H1 (cell line): ENCODE measurements around the gene MXRA8. TPM values are rescaled to one million over a fixed set of nuclear protein-coding genes. Genes with fewer than 3 reads are reported as not detected.
A peak's percentile ranks its signal among the peaks of the same experiment; 100 is the strongest.

Experiments
- CTBP2 ChIP-seq: IDR thresholded peaks from 2 replicates; pipeline ENCODE4 v1.7.0; 2011; ENCODE audit warnings: borderline replicate concordance, mild to moderate bottlenecking, moderate library complexity, mixed read lengths, low read length; ENCODE audit not compliant: insufficient read depth, insufficient read length
- CTCF ChIP-seq, 3 experiments: IDR thresholded peaks; 1 replicate in 2 of 3; 2 replicates in 1 of 3; pipeline versions ENCODE4 v1.5.1 to v1.6.1; 2011; ENCODE audit warnings: low read length in 3 of 3, mild to moderate bottlenecking in 3 of 3, inconsistent platforms in 2 of 3, low read depth in 1 of 3, moderate library complexity in 1 of 3; ENCODE audit not compliant: insufficient read depth in 1 of 3; ENCODE audit errors: control extremely low read depth in 1 of 3
- NANOG ChIP-seq: IDR thresholded peaks from 2 replicates; pipeline ENCODE4 v1.6.1; 2011; ENCODE audit warnings: low read length, low read depth, mild to moderate bottlenecking, inconsistent platforms; ENCODE audit not compliant: insufficient read depth, poor library complexity, severe bottlenecking
- POLR2A ChIP-seq, 2 experiments: IDR thresholded peaks; 1 replicate in 1 of 2; 2 replicates in 1 of 2; pipeline ENCODE4 v1.6.1; 2011; ENCODE audit warnings: low read depth in 2 of 2, low read length in 2 of 2, mild to moderate bottlenecking in 2 of 2; ENCODE audit errors: control extremely low read depth in 1 of 2
- RXRA ChIP-seq: IDR thresholded peaks from 2 replicates; pipeline ENCODE4 v1.6.1; 2011; ENCODE audit warnings: low read depth, mild to moderate bottlenecking, low read length, moderate library complexity; ENCODE audit not compliant: insufficient read depth
- SIX5 ChIP-seq: IDR thresholded peaks from 2 replicates; pipeline ENCODE4 v1.6.1; 2011; ENCODE audit warnings: mild to moderate bottlenecking, low read depth, low read length
- SP1 ChIP-seq: IDR thresholded peaks from 2 replicates; pipeline ENCODE4 v1.6.1; 2011; ENCODE audit warnings: low read depth, low read length
- SP4 ChIP-seq: IDR thresholded peaks from 2 replicates; pipeline ENCODE4 v1.6.1; 2012; ENCODE audit warnings: low read length, inconsistent platforms
- TBP ChIP-seq: IDR thresholded peaks from 2 replicates; pipeline ENCODE4 v1.6.1; 2011; ENCODE audit warnings: low read depth, low read length, improper control_type of control experiment
- ZNF274 ChIP-seq: IDR thresholded peaks from 2 replicates; pipeline ENCODE4 v1.7.0; 2012; ENCODE audit warnings: low read length, borderline replicate concordance; ENCODE audit errors: extremely low read depth
- polyA plus RNA-seq, 7 experiments: library from polyadenylated mRNA; depleted of rRNA in 3 of 7; stranded (reverse) in 5 of 7; unstranded in 2 of 7; fragments of >200 nt in 5 of 7; fragments of 200-250 nt in 2 of 7; gene quantifications; 1 replicate in 5 of 7; 2 replicates in 1 of 7; 4 replicates in 1 of 7; pipeline versions ENCODE4 v1.2.1 to v1.2.3, GENCODE V29; 2011 to 2013; ENCODE audit warnings: missing spikeins in 2 of 7, mixed read lengths in 2 of 7
- total RNA-seq: library from RNA; stranded (reverse); fragmentation: NEBNext Ultra II Directional; extraction: Animal tissue kit (Norgen Biotek cat#: 25700); gene quantifications from 2 replicates; pipeline ENCODE4 v1.2.1, GENCODE V29; 2021
- TF ChIP-seq, protein P1 (sequence below): IDR thresholded peaks from 2 replicates; pipeline ENCODE4 v1.6.1; 2012; ENCODE audit warnings: inconsistent platforms
- TF ChIP-seq, protein P2 (sequence below): IDR thresholded peaks from 2 replicates; pipeline ENCODE4 v1.6.1; 2011; ENCODE audit warnings: low read depth, mild to moderate bottlenecking, low read length; ENCODE audit not compliant: insufficient read depth

MXRA8 gene
- total and polyA plus RNA-seq, 2 of the 8 experiments (the other 6 are each of a cell fraction or from before 2014, with no cell fraction given) = 10.5 to 17.2 TPM

- TF ChIP-seq, protein P1, sequence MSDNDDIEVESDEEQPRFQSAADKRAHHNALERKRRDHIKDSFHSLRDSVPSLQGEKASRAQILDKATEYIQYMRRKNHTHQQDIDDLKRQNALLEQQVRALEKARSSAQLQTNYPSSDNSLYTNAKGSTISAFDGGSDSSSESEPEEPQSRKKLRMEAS = peak; percentile 89
- TF ChIP-seq, protein P2, sequence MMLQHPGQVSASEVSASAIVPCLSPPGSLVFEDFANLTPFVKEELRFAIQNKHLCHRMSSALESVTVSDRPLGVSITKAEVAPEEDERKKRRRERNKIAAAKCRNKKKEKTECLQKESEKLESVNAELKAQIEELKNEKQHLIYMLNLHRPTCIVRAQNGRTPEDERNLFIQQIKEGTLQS = peak; percentile 71; the same call in 1 of the 2 replicates
- TF ChIP-seq SIX5 = no peak
- TF ChIP-seq POLR2A (IDR thresholded peaks at IDR 0.05; ENCODE audit: control extremely low read depth in 1 of 2, low read depth in 2 of 2, low read length in 2 of 2) = no peak
- no peak for TF ChIP-seq TBP
- TF ChIP-seq CTCF (IDR thresholded peaks at IDR 0.05; ENCODE audit: control extremely low read depth in 1 of 3, insufficient read depth in 1 of 3, low read depth in 1 of 3, low read length in 3 of 3) = no peak
- TF ChIP-seq CTBP2 = no peak
- no peak for TF ChIP-seq RXRA
- TF ChIP-seq NANOG = no peak
- no peak for TF ChIP-seq SP1
- no peak for TF ChIP-seq SP4
- TF ChIP-seq ZNF274 = no peak
Observed at GRCh38 chr1:1304331-1305299, 53.7 kb downstream of the MXRA8 start (continued).
